HepG2 (cell line): Measurements from ENCODE around the gene ALDOA. TPM values are rescaled to one million over a fixed set of nuclear protein-coding genes. Genes with fewer than 3 reads are reported as not detected.

Source experiments
- ATRX ChIP-seq: sonication (generic); formaldehyde crosslinking; IDR thresholded peaks from 2 replicates; pipeline ENCODE4 v1.4.0; 2020; ENCODE audit warnings: missing genetic modification reagents, borderline replicate concordance
- KAT2B ChIP-seq: fragments of 150-350 bp; IDR thresholded peaks from 2 replicates; pipeline ENCODE4 v1.6.1; 2014; ENCODE audit warnings: low read depth, low read length, borderline replicate concordance
- NFE2L1 ChIP-seq: sonication (generic); formaldehyde crosslinking; IDR thresholded peaks from 2 replicates; pipeline ENCODE4 v1.4.0; 2020; ENCODE audit warnings: missing genetic modification reagents, mild to moderate bottlenecking, borderline replicate concordance
- SNAPC2 ChIP-seq: sonication (generic); formaldehyde crosslinking; IDR thresholded peaks from 2 replicates; pipeline ENCODE4 v1.8.1; 2022; ENCODE audit warnings: mild to moderate bottlenecking, missing genetic modification reagents
- U2AF2 ChIP-seq: fragments of 200-400 bp; formaldehyde crosslinking; IDR thresholded peaks from 2 replicates; pipeline ENCODE4 v1.6.1; 2017; ENCODE audit warnings: low read depth, mild to moderate bottlenecking, low read length
- ZBTB3 ChIP-seq: sonication (generic); formaldehyde crosslinking; IDR thresholded peaks from 2 replicates; pipeline ENCODE4 v1.4.0; 2020; ENCODE audit warnings: low read depth, mild to moderate bottlenecking, moderate library complexity, missing genetic modification reagents, borderline replicate concordance
- ZNF17 ChIP-seq: sonication (generic); formaldehyde crosslinking; IDR thresholded peaks from 2 replicates; pipeline ENCODE4 v1.5.0; 2020; ENCODE audit warnings: mild to moderate bottlenecking, missing genetic modification reagents
- ZNF256 ChIP-seq: sonication (generic); formaldehyde crosslinking; conservative IDR thresholded peaks from 2 replicates; pipeline ENCODE4 v1.4.0; 2020; ENCODE audit warnings: missing genetic modification reagents
- ZNF367 ChIP-seq: sonication (generic); formaldehyde crosslinking; IDR thresholded peaks from 2 replicates; pipeline ENCODE4 v1.4.0; 2020; ENCODE audit warnings: missing genetic modification reagents, borderline replicate concordance
- ZNF44 ChIP-seq: sonication (generic); formaldehyde crosslinking; IDR thresholded peaks from 2 replicates; pipeline ENCODE4 v1.5.1; 2020; ENCODE audit warnings: mild to moderate bottlenecking, missing genetic modification reagents
- ZNF605 ChIP-seq: sonication (generic); formaldehyde crosslinking; IDR thresholded peaks from 2 replicates; pipeline ENCODE4 v1.8.0; 2022; ENCODE audit warnings: mild to moderate bottlenecking, missing genetic modification reagents
- ZNF660 ChIP-seq: sonication (generic); formaldehyde crosslinking; IDR thresholded peaks from 2 replicates; pipeline ENCODE4 v1.5.1; 2020; ENCODE audit warnings: mild to moderate bottlenecking, low read depth, missing genetic modification reagents, borderline replicate concordance
- ZNF841 ChIP-seq: sonication (generic); formaldehyde crosslinking; IDR thresholded peaks from 2 replicates; pipeline ENCODE4 v1.8.1; 2023; ENCODE audit warnings: missing genetic modification reagents, borderline replicate concordance
- polyA plus RNA-seq, 8 experiments: library from polyadenylated mRNA; depleted of rRNA in 3 of 8; stranded (reverse) in 7 of 8; unstranded in 1 of 8; fragments of >200 nt; fragmentation: Illumina TruSeq in 4 of 8; extraction: Trizol in 4 of 8; gene quantifications; 2 replicates each; pipeline versions ENCODE4 v1.2.1 to v1.2.3, GENCODE V29; 2011 to 2016; ENCODE audit warnings: low read depth in 4 of 8, missing spikeins in 1 of 8, mixed read lengths in 1 of 8; ENCODE audit not compliant: insufficient read depth in 1 of 8
- total RNA-seq, 5 experiments: library from RNA; depleted of rRNA; stranded (reverse); fragments of >200 nt; fragmentation: Illumina TruSeq; extraction: Trizol; gene quantifications; 2 replicates each; pipeline ENCODE4 v1.2.3, GENCODE V29; 2016; ENCODE audit warnings: low read depth in 1 of 5
- TF ChIP-seq, protein P1 (sequence below): sonication (generic); formaldehyde crosslinking; IDR thresholded peaks from 2 replicates; pipeline ENCODE4 v1.4.0; 2020; ENCODE audit warnings: missing genetic modification reagents
- TF ChIP-seq, protein P2 (sequence below): sonication (generic); formaldehyde crosslinking; IDR thresholded peaks from 2 replicates; pipeline ENCODE4 v1.4.0; 2020; ENCODE audit warnings: mild to moderate bottlenecking, missing genetic modification reagents

The ALDOA gene
- total and polyA plus RNA-seq, 2 of the 13 experiments (the other 11 are each of a cell fraction or from before 2014, with no cell fraction given), result 925 to 1,884 TPM

- TF ChIP-seq, protein P1, sequence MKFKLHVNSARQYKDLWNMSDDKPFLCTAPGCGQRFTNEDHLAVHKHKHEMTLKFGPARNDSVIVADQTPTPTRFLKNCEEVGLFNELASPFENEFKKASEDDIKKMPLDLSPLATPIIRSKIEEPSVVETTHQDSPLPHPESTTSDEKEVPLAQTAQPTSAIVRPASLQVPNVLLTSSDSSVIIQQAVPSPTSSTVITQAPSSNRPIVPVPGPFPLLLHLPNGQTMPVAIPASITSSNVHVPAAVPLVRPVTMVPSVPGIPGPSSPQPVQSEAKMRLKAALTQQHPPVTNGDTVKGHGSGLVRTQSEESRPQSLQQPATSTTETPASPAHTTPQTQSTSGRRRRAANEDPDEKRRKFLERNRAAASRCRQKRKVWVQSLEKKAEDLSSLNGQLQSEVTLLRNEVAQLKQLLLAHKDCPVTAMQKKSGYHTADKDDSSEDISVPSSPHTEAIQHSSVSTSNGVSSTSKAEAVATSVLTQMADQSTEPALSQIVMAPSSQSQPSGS (CRISPR knock-in tag), result peak; percentile 85
- TF ChIP-seq ZNF660 (CRISPR knock-in tag), result no peak
- no peak for TF ChIP-seq U2AF2
- TF ChIP-seq, protein P2, sequence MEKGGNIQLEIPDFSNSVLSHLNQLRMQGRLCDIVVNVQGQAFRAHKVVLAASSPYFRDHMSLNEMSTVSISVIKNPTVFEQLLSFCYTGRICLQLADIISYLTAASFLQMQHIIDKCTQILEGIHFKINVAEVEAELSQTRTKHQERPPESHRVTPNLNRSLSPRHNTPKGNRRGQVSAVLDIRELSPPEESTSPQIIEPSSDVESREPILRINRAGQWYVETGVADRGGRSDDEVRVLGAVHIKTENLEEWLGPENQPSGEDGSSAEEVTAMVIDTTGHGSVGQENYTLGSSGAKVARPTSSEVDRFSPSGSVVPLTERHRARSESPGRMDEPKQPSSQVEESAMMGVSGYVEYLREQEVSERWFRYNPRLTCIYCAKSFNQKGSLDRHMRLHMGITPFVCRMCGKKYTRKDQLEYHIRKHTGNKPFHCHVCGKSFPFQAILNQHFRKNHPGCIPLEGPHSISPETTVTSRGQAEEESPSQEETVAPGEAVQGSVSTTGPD (CRISPR knock-in tag), result no peak; the same call in 1 of the 2 replicates
- no peak; the same call in 1 of the 2 replicates for TF ChIP-seq ZNF605 (CRISPR knock-in tag)
- 0 out of 2 replicates have a peak, but pooled peaks have one; percentile 36 for TF ChIP-seq ZNF256 (CRISPR knock-in tag)
- TF ChIP-seq SNAPC2, result no peak
- TF ChIP-seq ZNF841 (CRISPR knock-in tag), result no peak
- no peak for TF ChIP-seq ATRX
- 0 out of 2 replicates have a peak, but pooled peaks have one; percentile 35 for TF ChIP-seq ZNF17 (CRISPR knock-in tag)
- no peak for TF ChIP-seq KAT2B
- TF ChIP-seq ZBTB3 (CRISPR knock-in tag), result no peak
- TF ChIP-seq ZNF44, result peak; percentile 4; the same call in 1 of the 2 replicates
- TF ChIP-seq ZNF367 (CRISPR knock-in tag), result no peak
- no peak for TF ChIP-seq NFE2L1 (CRISPR knock-in tag)
- TF ChIP-seq, all 625 proteins: peak for 292
These were observed 26.2 kb downstream of the ALDOA start, which contains the start of gene TBX6 (continued) for GRCh38 chr16:30091474-30092372.
